Cardiac muscle cell (in vitro differentiated cells and primary cell): ENCODE data around the gene UBE2D1. TPM values are rescaled to one million over a fixed set of nuclear protein-coding genes. Genes with fewer than 3 reads are reported as not detected.
"Not testable (repeated sequence)": the region's sequence is repeated elsewhere in the genome, so short reads cannot be mapped to it uniquely, and the experiment has no call there.

Source experiments
- DNase-seq, 2 donors: peaks; one replicate each; pipeline versions ENCODE4 v3.0.0 to v3.0.0-alpha.2; 2010 to 2017; ENCODE audit warnings: low read depth in 1 of 2, low spot score in 1 of 2
- H3K27ac ChIP-seq: fragments of 200-600 bp; sonication (generic); 2 replicates; pipeline ENCODE4 v1.5.1; 2016
- H3K27me3 ChIP-seq: fragments of 200-600 bp; sonication (generic); 2 replicates; pipeline ENCODE4 v1.6.0; 2016; ENCODE audit warnings: control low read depth
- H3K36me3 ChIP-seq: fragments of 200-600 bp; sonication (generic); 2 replicates; pipeline ENCODE4 v1.5.1; 2016; ENCODE audit warnings: control low read depth
- H3K4me1 ChIP-seq: fragments of 200-600 bp; sonication (generic); 2 replicates; pipeline ENCODE4 v1.8.1; 2017; ENCODE audit warnings: low read depth, mild to moderate bottlenecking, mixed run types
- H3K4me3 ChIP-seq: fragments of 200-600 bp; sonication (generic); 2 replicates; pipeline ENCODE4 v1.5.1; 2016; ENCODE audit warnings: mild to moderate bottlenecking
- H3K9me3 ChIP-seq: fragments of 200-600 bp; sonication (generic); 2 replicates; pipeline ENCODE4 v1.5.1; 2017; ENCODE audit warnings: low read depth, mild to moderate bottlenecking, control low read depth
- CTCF ChIP-seq: IDR thresholded peaks from 2 replicates; pipeline ENCODE4 v1.5.1; 2012; ENCODE audit warnings: low read depth, mild to moderate bottlenecking, low read length
- polyA plus RNA-seq: library from polyadenylated mRNA; unstranded; fragments of >200 nt; fragmentation: Nextera tagmentation; extraction: Ambion mirVana; gene quantifications from 2 replicates; pipeline ENCODE4 v1.2.1, GENCODE V29; 2016
- total RNA-seq: library from RNA; depleted of rRNA; stranded (reverse); fragments of >200 nt; gene quantifications from 2 replicates; pipeline ENCODE4 v1.2.3, GENCODE V29; 2016

Gene UBE2D1
- total and polyA plus RNA-seq, 2 experiments from 2014 or later = 12.6 to 27.4 TPM

DNA sequence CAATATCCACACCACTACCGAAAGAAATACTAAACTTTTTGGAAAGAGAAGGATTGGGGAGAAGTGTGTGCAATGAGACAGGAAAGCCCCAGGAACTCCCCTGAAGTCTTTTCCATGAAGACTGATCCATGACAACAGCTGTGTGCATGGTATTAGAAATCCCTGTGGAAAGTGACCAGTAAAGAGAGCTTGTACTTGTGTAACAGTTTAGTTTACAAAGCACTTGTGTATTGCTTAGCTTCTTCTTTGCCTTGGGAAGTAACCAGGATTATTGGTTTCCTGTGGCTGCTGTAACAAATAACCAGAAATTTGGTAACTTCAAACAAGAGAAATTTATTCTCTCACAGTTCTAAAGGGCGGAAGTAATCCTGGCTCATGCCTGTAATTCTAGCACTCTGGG, 69.2 kb downstream of the UBE2D1 start:
- DNase-seq = no peak
- H3K4me3 ChIP-seq = no peak overlapping the region
- no peaks in the 10 kb centered on the region for H3K9me3 ChIP-seq
- H3K27me3 ChIP-seq = no peaks in the 10 kb centered on the region
- TF ChIP-seq CTCF = no peak
- H3K4me1 ChIP-seq = no peaks in the 10 kb centered on the region
- no peak overlapping the region for H3K27ac ChIP-seq
- no peaks in the 10 kb centered on the region for H3K36me3 ChIP-seq

DNA sequence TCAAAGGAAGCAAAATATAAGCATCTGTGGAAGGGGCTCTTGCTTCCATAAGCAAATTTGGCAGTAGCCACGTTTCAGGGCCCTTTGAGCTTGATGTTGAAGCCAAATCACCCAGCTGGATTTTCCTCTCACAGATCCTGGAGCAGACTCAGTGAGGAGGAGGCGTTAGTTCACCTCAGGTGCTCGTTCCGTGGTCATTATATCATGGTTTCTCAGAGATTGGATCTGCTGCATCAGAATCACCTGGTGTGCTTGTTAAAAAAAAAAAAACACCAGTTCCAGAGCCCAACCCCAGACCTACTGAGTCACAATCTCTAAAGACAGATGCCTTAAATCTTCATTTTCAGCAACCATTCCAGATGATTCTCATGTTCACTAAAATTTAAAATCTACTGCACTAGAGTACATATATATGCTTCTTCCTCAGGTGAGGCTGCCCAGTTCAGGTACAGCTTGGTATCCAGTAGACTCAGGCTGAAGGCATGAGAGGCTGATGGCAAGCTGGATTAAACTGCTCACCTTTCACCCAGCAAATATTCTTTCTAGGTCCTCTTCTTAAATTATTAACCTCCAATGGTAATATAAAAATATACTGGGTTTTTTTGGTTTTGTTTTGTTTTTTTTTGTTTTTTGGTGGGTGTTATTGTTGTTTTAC, 75.3 kb downstream of the UBE2D1 start:
- DNase-seq = no peak
- TF ChIP-seq CTCF = no peak
- Histone ChIP-seq H3K27ac (no peak overlapping the region), H3K4me1 (no peaks in the 10 kb centered on the region), H3K27me3 (no peaks in the 10 kb centered on the region), H3K9me3 (no peaks in the 10 kb centered on the region), H3K36me3 (no peaks in the 10 kb centered on the region), H3K4me3 (no peak overlapping the region)

GRCh38 chr10:58412502-58412961, 77.7 kb downstream of the UBE2D1 start:
- H3K27me3 ChIP-seq = no peaks in the 10 kb centered on the region
- H3K36me3 ChIP-seq = no peaks in the 10 kb centered on the region
- DNase-seq = peak in 1 of 2 donors; percentile 45
- no peaks in the 10 kb centered on the region for H3K4me1 ChIP-seq
- H3K4me3 ChIP-seq = no peak overlapping the region
- peak; percentile 14 for TF ChIP-seq CTCF
- H3K27ac ChIP-seq = no peak overlapping the region
- H3K9me3 ChIP-seq = no peaks in the 10 kb centered on the region

GRCh38 chr10:58414270-58415041, 79.7 kb downstream of the UBE2D1 start:
- no peaks in the 10 kb centered on the region for H3K27me3 ChIP-seq

GRCh38 chr10:58415757-58416156, 81.0 kb downstream of the UBE2D1 start:
- Histone ChIP-seq H3K4me3 (no peak overlapping the region), H3K4me1 (no peaks in the 10 kb centered on the region), H3K27ac (no peak overlapping the region), H3K27me3 (no peaks in the 10 kb centered on the region), H3K36me3 (no peaks in the 10 kb centered on the region), H3K9me3 (no peaks in the 10 kb centered on the region)
- DNase-seq = no peak
- TF ChIP-seq CTCF = no peak

More at GRCh38 chr10:58414270-58415041, 79.7 kb downstream of the UBE2D1 start:
- TF ChIP-seq CTCF = peak; percentile 57
- Histone ChIP-seq H3K4me3 (no peak overlapping the region), H3K36me3 (no peaks in the 10 kb centered on the region), H3K4me1 (no peaks in the 10 kb centered on the region), H3K9me3 (no peaks in the 10 kb centered on the region), H3K27ac (no peak overlapping the region)
- DNase-seq = peak; percentile 59 to 89

- DNase-seq, H3K9me3 ChIP-seq, H3K4me1 ChIP-seq, H3K4me3 ChIP-seq, H3K27ac ChIP-seq, H3K36me3 ChIP-seq, H3K27me3 ChIP-seq: not testable (repeated sequence)
Measured at GRCh38 chr10:58417902-58418301, 83.1 kb downstream of the UBE2D1 start.
